ENCODE results near the gene ZNF670.

The ZNF670 gene

GRCh38 chr1:247054992-247055415, 23.6 kb downstream of the ZNF670 start:
- no peaks in the 10 kb centered on the region for H3K27me3 ChIP-seq (ENCODE audit: insufficient read depth, low read length, poor library complexity)
- DNase-seq (no peak), ATAC-seq (ENCODE audit: insufficient read depth, low read depth) (no peak)
- peaks cover 9% of the 10 kb centered on the region; the same call in 1 of the 2 replicates for H3K36me3 ChIP-seq (ENCODE audit: insufficient read depth, low read length)
- H3K9me3 ChIP-seq (ENCODE audit: insufficient read depth, low read length, severe bottlenecking): peaks cover 68% of the 10 kb centered on the region
- no peaks in the 10 kb centered on the region for H4K20me1 ChIP-seq (ENCODE audit: insufficient read depth, low read length)
- H3K4me1 ChIP-seq (ENCODE audit: insufficient read depth, low read length): peaks cover 15% of the 10 kb centered on the region
- no peak overlapping the region for H3K9ac ChIP-seq (ENCODE audit: low read depth, low read length)
- peaks cover 64% of the 10 kb centered on the region for H3K79me2 ChIP-seq (ENCODE audit: insufficient read depth, low read length)
- TF ChIP-seq CTCF (IDR thresholded peaks at IDR 0.05; ENCODE audit: borderline replicate concordance, extremely low read depth, low read length, poor library complexity, severe bottlenecking): no peak
- TF ChIP-seq EZH2 (IDR thresholded peaks at IDR 0.05; ENCODE audit: borderline replicate concordance, low read depth, low read length, severe bottlenecking): no peak
- 0 out of 4 replicates have a peak overlapping the region, but pooled peaks of 1 of the 2 experiments have one; percentile 6 for H3K4me3 ChIP-seq (ENCODE audit: low read depth in 1 of 2, low read length in 2 of 2)
- H2AFZ ChIP-seq (ENCODE audit: low read depth, low read length): no peak overlapping the region
- no peak overlapping the region for H3K27ac ChIP-seq (ENCODE audit: low read length)
- H3K4me2 ChIP-seq (ENCODE audit: insufficient read depth, low read length): no peak overlapping the region

GRCh38 chr1:247047702-247048101, 30.9 kb downstream of the ZNF670 start:
- peaks cover 49% of the 10 kb centered on the region for H3K79me2 ChIP-seq (ENCODE audit: insufficient read depth, low read length)
- peaks cover 16% of the 10 kb centered on the region for H3K36me3 ChIP-seq (ENCODE audit: insufficient read depth, low read length)
- H2AFZ ChIP-seq (ENCODE audit: low read depth, low read length): no peak overlapping the region
- H3K9me3 ChIP-seq (ENCODE audit: insufficient read depth, low read length, severe bottlenecking): peaks cover 70% of the 10 kb centered on the region
- no peak overlapping the region for H3K4me2 ChIP-seq (ENCODE audit: insufficient read depth, low read length)
- H3K27ac ChIP-seq (ENCODE audit: low read length): no peak overlapping the region
- TF ChIP-seq EZH2 (IDR thresholded peaks at IDR 0.05; ENCODE audit: borderline replicate concordance, low read depth, low read length, severe bottlenecking): no peak
- no peak for TF ChIP-seq CTCF (IDR thresholded peaks at IDR 0.05; ENCODE audit: borderline replicate concordance, extremely low read depth, low read length, poor library complexity, severe bottlenecking)
- DNase-seq: no peak
- H3K27me3 ChIP-seq (ENCODE audit: insufficient read depth, low read length, poor library complexity): no peaks in the 10 kb centered on the region
- no peaks in the 10 kb centered on the region for H3K4me1 ChIP-seq (ENCODE audit: insufficient read depth, low read length)
- H3K4me3 ChIP-seq (ENCODE audit: low read depth in 1 of 2, low read length in 2 of 2): no peak overlapping the region
- no peak for ATAC-seq (ENCODE audit: insufficient read depth, low read depth)
- no peak overlapping the region for H3K9ac ChIP-seq (ENCODE audit: low read depth, low read length)
- no peaks in the 10 kb centered on the region for H4K20me1 ChIP-seq (ENCODE audit: insufficient read depth, low read length)

- Histone ChIP-seq H4K20me1 (ENCODE audit: insufficient read depth, low read length) (no peaks in the 10 kb centered on the region), H3K4me2 (ENCODE audit: insufficient read depth, low read length) (no peak overlapping the region), H3K4me3 (ENCODE audit: low read depth in 1 of 2, low read length in 2 of 2) (no peak overlapping the region), H3K36me3 (ENCODE audit: insufficient read depth, low read length) (peaks cover 20% of the 10 kb centered on the region), H3K79me2 (ENCODE audit: insufficient read depth, low read length) (peaks cover 50% of the 10 kb centered on the region), H3K4me1 (ENCODE audit: insufficient read depth, low read length) (no peaks in the 10 kb centered on the region), H3K27me3 (ENCODE audit: insufficient read depth, low read length, poor library complexity) (no peaks in the 10 kb centered on the region), H3K9me3 (ENCODE audit: insufficient read depth, low read length, severe bottlenecking) (peaks cover 70% of the 10 kb centered on the region), H3K9ac (ENCODE audit: low read depth, low read length) (no peak overlapping the region), H2AFZ (ENCODE audit: low read depth, low read length) (no peak overlapping the region), H3K27ac (ENCODE audit: low read length) (no peak overlapping the region)
- ATAC-seq (ENCODE audit: insufficient read depth, low read depth) (no peak), DNase-seq (no peak)
- TF ChIP-seq CTCF (IDR thresholded peaks at IDR 0.05; ENCODE audit: borderline replicate concordance, extremely low read depth, low read length, poor library complexity, severe bottlenecking): no peak
- TF ChIP-seq EZH2 (IDR thresholded peaks at IDR 0.05; ENCODE audit: borderline replicate concordance, low read depth, low read length, severe bottlenecking): no peak
Observed at GRCh38 chr1:247047260-247047659, 31.4 kb downstream of the ZNF670 start.

GRCh38 chr1:247043406-247043805, 35.2 kb downstream of the ZNF670 start:
- no peak for TF ChIP-seq EZH2 (IDR thresholded peaks at IDR 0.05; ENCODE audit: borderline replicate concordance, low read depth, low read length, severe bottlenecking)
- H3K79me2 ChIP-seq (ENCODE audit: insufficient read depth, low read length): peaks cover 59% of the 10 kb centered on the region
- H3K4me2 ChIP-seq (ENCODE audit: insufficient read depth, low read length): no peak overlapping the region

More at GRCh38 chr1:247043406-247043805, 35.2 kb downstream of the ZNF670 start:
- Histone ChIP-seq H4K20me1 (ENCODE audit: insufficient read depth, low read length) (no peaks in the 10 kb centered on the region), H3K27me3 (ENCODE audit: insufficient read depth, low read length, poor library complexity) (no peaks in the 10 kb centered on the region), H3K9ac (ENCODE audit: low read depth, low read length) (no peak overlapping the region), H3K4me3 (ENCODE audit: low read depth in 1 of 2, low read length in 2 of 2) (no peak overlapping the region), H3K36me3 (ENCODE audit: insufficient read depth, low read length) (peaks cover 39% of the 10 kb centered on the region), H3K4me1 (ENCODE audit: insufficient read depth, low read length) (no peaks in the 10 kb centered on the region), H2AFZ (ENCODE audit: low read depth, low read length) (no peak overlapping the region), H3K9me3 (ENCODE audit: insufficient read depth, low read length, severe bottlenecking) (peaks cover 74% of the 10 kb centered on the region), H3K27ac (ENCODE audit: low read length) (no peak overlapping the region)
- DNase-seq (no peak), ATAC-seq (ENCODE audit: insufficient read depth, low read depth) (no peak)

Measured in DND-41 (cell line).